GM18861 (cell line): ENCODE results near the gene TMEM163.
"Not testable (repeated sequence)": the region's sequence is repeated elsewhere in the genome, so short reads cannot be mapped to it uniquely, and the experiment has no call there.

Experiments
- ATAC-seq: cut with Tn5 transposase; IDR thresholded peaks from one replicate; pipeline ENCODE4 v1.9.1; 2021; ENCODE audit not compliant: unreplicated experiment

The TMEM163 gene

GRCh38 chr2:134718817-134719814, at the start of gene TMEM163:
TMEM163 (minus strand) TSS chr2:134719000.
- ATAC-seq = no peak

GRCh38 chr2:134766583-134766982, 47.8 kb upstream of the TMEM163 start:
- no peak for ATAC-seq

DNA sequence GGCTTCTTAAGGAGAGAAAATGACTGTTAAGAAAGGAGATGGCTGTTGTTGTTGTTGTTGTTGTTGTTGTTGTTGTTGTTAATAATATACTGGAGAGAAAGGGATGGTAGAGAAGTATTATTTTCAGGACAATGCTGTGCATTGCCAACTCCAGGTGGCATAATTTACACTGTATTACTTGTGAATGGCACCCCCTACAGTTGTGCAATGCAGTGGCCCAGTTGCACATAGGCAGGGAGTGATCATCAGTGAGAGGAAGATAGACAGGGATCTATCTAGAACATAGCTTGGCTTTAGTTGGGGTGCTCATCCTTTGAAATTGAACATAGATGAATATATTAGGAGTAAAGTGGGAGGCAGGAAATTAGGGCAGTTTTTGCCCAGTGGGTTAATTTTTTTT, 47.2 kb upstream of the TMEM163 start:
- no peak for ATAC-seq

- ATAC-seq = no peak
These were observed 45.4 kb upstream of the TMEM163 start for GRCh38 chr2:134764164-134764563.

DNA sequence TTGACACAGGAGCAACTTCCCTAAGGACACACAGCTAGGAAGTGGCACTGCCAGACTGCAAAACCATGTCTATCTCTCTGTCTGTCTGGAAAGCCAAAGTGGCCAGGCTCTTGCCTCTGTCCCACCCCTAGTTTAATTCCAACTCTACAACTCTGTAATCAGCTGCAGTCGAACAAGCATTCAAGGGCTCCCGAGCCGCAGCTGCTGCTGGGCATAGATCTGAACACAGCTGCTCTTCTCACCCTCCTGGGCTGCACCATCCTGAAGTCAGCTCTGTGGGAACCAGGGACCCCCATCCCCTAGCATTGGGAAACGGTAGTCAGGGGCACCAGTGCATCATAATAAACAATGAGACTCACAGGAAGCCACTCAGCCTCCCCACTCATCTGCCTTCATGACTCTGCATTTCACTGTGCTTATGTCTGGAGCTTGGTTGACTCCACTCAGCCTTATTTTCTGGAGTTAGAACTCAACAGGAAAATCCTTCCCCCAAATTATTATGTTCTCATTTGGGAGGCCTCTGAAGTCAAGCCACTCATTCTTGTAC, 44.4 kb upstream of the TMEM163 start:
- no peak for ATAC-seq

GRCh38 chr2:134762508-134762907, 43.7 kb upstream of the TMEM163 start:
- ATAC-seq = no peak

DNA sequence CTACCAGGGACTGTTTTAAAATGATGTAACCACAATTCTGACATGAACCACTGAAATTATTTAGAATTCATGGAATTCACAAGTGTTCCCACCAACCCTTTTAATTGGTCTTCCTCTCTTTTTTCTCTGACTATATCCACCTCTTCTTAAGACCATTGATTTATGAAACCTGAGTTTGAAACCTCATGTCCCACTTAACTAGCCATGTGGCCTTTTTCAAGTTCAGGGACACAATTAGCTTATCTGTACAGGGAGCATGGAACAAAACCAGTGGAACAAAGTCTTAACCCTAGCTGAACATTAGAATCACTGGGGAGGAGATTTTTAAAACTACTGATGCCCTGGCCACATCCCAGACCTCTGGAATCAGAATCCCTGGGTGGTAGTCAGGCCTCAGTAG, 41.6 kb upstream of the TMEM163 start:
- no peak for ATAC-seq

DNA sequence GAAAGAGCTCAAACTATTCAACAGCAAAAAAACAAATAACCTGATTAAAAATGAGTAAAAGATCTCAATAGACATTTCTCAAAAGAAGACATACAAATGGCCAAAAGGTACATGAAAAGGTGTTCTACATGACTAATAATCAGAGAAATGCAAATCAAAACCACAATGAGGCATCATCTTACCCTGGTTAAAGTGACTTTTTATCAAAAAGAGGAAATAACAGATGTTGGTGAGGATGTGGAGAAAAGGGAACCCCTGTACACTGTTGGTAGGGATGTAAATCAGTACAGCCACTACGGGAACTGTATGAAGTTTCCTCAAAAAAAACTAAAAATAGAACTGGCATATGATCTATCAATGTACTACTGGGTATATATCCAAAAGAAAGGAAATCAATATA, 39.8 kb upstream of the TMEM163 start:
- ATAC-seq = peak; percentile 97

DNA sequence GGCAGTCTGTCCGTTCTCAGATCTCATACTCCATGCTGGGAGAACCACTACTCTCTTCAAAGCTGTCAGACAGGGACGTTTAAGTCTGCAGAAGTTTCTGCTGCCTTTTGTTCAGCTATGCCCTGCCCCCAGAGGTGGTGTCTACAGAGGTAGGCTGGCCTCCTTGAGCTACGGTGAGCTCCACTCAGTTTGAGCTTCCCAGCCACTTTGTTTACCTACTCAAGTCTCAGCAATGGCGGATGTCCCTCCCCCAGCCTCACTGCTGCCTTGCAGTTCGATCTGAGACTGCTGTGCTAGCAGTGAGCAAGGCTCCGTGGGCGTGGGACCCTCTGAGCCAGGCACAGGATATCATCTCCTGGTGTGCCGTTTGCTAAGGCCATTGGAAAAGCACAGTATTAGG, 33.2 kb upstream of the TMEM163 start:
- ATAC-seq = not testable (repeated sequence)

DNA sequence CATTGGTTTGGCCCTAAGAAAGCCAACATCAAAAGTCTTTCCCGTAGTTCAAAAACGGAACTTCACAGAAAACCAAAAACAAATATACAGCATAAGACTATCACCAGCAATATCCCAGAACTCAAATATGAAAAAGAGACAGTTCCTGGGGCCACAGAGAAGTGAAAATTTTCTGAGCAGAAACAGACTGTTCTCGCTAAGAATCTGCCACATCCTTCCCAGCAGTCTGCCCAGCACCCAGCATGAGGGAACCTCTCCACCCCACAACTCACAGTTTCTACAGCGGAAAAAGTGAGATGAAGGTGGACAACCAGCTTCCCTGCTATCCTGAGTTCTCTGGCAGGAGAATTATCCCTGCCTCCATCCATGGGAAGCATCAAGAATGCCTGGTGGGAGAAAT, 26.7 kb upstream of the TMEM163 start:
- no peak for ATAC-seq

DNA sequence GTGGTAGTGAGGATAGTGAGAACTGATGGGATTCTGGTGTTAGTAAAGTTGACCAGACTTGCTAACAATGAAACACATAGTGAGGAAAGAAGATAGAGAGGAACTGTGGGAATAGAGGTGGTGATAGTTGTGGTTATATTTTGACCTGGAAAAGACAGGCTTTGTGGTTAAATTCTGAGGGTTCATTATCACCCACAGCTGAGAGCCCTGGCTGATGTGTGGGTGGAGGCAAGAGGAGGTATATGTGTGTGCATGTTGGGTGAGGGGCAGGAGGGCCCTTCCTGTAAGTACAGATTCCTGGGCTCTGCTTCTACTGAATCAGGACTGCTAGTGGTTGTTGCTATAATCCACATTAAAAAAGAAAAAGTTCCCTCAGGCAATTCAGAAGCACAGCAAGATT, 26.2 kb upstream of the TMEM163 start:
- ATAC-seq = no peak

- ATAC-seq = peak; percentile 95
These were observed 21.1 kb upstream of the TMEM163 start for GRCh38 chr2:134739879-134740301.

GRCh38 chr2:134739236-134739878, 20.6 kb upstream of the TMEM163 start:
- ATAC-seq = no peak

GRCh38 chr2:134738141-134738870, 19.5 kb upstream of the TMEM163 start:
- ATAC-seq = no peak

DNA sequence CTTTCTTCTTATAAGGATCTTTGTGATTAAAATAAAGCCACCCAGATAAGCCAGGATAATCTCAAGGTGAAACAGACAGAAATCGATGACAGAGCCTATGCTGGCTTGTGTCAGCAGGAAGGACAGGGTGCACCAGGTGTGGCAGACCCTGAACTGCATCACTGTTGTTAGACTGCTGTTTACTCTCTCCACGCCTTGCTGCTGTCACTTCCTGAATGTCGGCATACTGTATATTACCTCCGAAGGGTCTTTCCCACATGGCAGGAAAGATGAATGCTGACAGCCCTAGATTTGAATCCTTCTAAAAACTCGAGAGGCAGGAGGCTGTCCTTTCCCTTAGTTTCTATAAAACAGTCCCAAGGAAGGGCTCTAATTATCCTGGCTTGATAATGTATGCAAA, 18.9 kb upstream of the TMEM163 start:
- ATAC-seq = no peak

- no peak for ATAC-seq
These were observed 17.5 kb upstream of the TMEM163 start for GRCh38 chr2:134736167-134736880.

DNA sequence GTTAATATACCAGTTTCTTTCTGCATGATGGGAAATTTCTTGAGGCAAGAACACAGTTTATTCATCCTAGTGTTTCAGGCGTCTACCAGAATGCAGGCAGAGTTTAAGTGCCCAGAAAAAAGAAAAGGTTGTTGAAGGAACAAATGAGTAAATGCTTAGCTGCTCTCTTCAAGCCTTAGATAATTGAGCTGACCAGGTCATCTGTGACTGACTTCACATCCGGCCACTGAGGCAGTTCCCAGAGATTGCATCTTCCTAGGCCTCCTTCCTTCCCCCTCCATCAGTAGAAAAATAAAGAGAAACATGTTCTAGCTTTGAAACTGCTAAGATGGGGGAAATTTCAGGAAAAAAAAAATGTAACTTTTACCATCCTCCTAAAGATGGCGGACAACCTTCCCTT, 9.4 kb upstream of the TMEM163 start:
- ATAC-seq = no peak

GRCh38 chr2:134727385-134727784, 8.6 kb upstream of the TMEM163 start:
- ATAC-seq = no peak

GRCh38 chr2:134726645-134727044, 7.8 kb upstream of the TMEM163 start:
- no peak for ATAC-seq

DNA sequence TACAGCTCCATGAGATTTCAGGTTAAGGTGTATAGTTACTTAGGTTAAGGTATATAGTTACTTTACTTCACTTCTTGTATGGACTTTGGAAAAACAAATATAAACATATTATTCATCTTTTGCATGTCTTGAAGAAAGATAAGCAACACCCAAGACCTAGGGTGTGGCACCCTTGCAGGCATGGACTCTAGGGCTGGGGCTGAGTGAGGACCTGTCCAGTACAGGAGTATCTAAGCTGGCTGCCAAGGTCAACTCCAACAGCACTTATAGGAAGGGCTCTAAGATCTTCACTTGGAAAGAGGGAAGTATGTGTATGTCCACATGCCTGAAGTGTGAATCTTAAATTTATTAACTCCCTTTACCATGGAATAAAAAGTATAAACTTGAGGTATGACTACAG, 7.1 kb upstream of the TMEM163 start:
- ATAC-seq = no peak

- ATAC-seq = no peak
These were observed 5.5 kb upstream of the TMEM163 start for GRCh38 chr2:134724341-134724740.
